Measurements from ENCODE around the gene MACROD2.

DNA sequence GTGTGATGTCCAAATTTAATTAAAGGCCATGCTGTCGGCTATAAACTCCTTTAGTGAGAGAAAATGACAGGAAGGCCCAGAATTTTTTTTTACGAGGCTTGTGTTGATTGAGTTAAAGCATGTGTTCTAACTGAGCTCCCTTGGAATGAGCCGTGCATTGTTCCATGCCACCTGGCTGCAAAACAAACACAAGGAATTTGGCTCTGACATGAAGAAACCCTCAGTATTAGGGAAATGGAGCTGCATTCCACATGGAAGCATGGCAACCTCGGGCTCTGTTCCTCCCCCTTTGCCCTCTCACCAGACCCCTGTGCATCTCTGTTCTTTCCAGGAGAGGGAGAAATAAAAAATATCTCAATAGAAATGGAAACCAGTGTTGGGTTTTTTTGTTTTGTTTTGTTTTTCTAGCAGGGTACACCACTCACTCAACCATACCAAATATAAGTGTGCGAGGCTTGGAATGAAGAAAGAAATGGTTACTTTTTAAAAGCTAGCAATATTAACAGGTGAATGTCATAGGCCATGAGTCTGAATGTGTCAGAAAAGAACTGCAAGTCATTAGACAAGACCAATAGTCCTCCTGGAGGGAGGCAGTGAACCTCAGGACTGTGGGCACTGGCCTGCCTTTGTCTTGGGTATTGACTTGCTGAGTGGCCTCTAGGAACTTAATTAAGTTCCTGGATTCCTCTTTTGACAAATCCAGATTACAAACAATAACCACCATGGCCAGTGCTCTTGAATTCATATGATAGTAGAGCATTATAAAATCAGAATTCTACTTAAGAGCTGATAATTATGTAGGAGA is 1642.8 kb downstream of the MACROD2 start:
- TF ChIP-seq, protein P1, sequence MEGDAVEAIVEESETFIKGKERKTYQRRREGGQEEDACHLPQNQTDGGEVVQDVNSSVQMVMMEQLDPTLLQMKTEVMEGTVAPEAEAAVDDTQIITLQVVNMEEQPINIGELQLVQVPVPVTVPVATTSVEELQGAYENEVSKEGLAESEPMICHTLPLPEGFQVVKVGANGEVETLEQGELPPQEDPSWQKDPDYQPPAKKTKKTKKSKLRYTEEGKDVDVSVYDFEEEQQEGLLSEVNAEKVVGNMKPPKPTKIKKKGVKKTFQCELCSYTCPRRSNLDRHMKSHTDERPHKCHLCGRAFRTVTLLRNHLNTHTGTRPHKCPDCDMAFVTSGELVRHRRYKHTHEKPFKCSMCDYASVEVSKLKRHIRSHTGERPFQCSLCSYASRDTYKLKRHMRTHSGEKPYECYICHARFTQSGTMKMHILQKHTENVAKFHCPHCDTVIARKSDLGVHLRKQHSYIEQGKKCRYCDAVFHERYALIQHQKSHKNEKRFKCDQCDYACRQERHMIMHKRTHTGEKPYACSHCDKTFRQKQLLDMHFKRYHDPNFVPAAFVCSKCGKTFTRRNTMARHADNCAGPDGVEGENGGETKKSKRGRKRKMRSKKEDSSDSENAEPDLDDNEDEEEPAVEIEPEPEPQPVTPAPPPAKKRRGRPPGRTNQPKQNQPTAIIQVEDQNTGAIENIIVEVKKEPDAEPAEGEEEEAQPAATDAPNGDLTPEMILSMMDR (conservative IDR thresholded peaks at IDR 0.05; ENCODE audit: low read depth in 2 of 2) = no peak
- TF ChIP-seq EZH2 (IDR thresholded peaks at IDR 0.05; ENCODE audit: low read depth, unreplicated experiment) (no peak), JUNB (IDR thresholded peaks at IDR 0.05; ENCODE audit: unreplicated experiment) (no peak), POLR2AphosphoS5 (IDR thresholded peaks at IDR 0.05; ENCODE audit: low read depth) (no peak)

Data from GM23338 (cell line).